Keratinocyte (primary cell): ENCODE data around the gene PTPRT. TPM values are rescaled to one million over a fixed set of nuclear protein-coding genes. Genes with fewer than 3 reads are reported as not detected.

Source experiments
- DNase-seq: peaks from one replicate; pipeline ENCODE4 v3.0.0-alpha.2; 2011; ENCODE audit warnings: low read depth, missing footprints, low spot score
- FAIRE-seq: peaks from 2 replicates; lab custom pipeline; 2011; peaks lifted over from hg19 to GRCh38; lab: Jason Lieb, UNC
- H2AFZ ChIP-seq: 2 replicates; pipeline ENCODE4 v1.6.0; 2012; ENCODE audit warnings: low read length, control low read depth, inconsistent platforms; ENCODE audit not compliant: control insufficient read depth
- H3K27ac ChIP-seq: 2 replicates; pipeline ENCODE4 v1.5.1; 2011; ENCODE audit warnings: low read length; ENCODE audit not compliant: control insufficient read depth, insufficient read depth
- H3K27me3 ChIP-seq: 3 replicates; pipeline ENCODE4 v1.6.0; 2011; ENCODE audit warnings: low read length; ENCODE audit not compliant: control insufficient read depth, insufficient read depth; ENCODE audit errors: extremely low read depth
- H3K36me3 ChIP-seq, 2 experiments: 2 replicates in 1 of 2; 3 replicates in 1 of 2; pipeline ENCODE4 v1.5.1; 2011; ENCODE audit warnings: low read length in 2 of 2, mild to moderate bottlenecking in 1 of 2; ENCODE audit not compliant: control insufficient read depth in 2 of 2, insufficient read depth in 2 of 2; ENCODE audit errors: extremely low read depth in 1 of 2
- H3K4me1 ChIP-seq: 3 replicates; pipeline ENCODE4 v1.5.1; 2011; ENCODE audit warnings: low read length; ENCODE audit not compliant: control insufficient read depth, insufficient read depth; ENCODE audit errors: extremely low read depth
- H3K4me2 ChIP-seq: 3 replicates; pipeline ENCODE4 v1.6.0; 2011; ENCODE audit warnings: low read depth, low read length; ENCODE audit not compliant: control insufficient read depth, insufficient read depth; ENCODE audit errors: extremely low read depth
- H3K4me3 ChIP-seq, 3 experiments: fragments of 200-600 bp in 1 of 3; sonication (generic) in 1 of 3; 2 replicates in 2 of 3; 3 replicates in 1 of 3; pipeline ENCODE4 v1.5.1; 2011 to 2016; ENCODE audit warnings: low read length in 3 of 3, mild to moderate bottlenecking in 3 of 3, control low read depth in 2 of 3, inconsistent platforms in 1 of 3, low read depth in 1 of 3, mixed read lengths in 1 of 3, mixed run types in 1 of 3, moderate library complexity in 1 of 3; ENCODE audit not compliant: control insufficient read depth in 2 of 3, insufficient read depth in 2 of 3; ENCODE audit errors: extremely low read depth in 1 of 3
- H3K79me2 ChIP-seq: 2 replicates; pipeline ENCODE4 v1.6.0; 2012; ENCODE audit warnings: low read length; ENCODE audit not compliant: control insufficient read depth, insufficient read depth
- H3K9ac ChIP-seq: 3 replicates; pipeline ENCODE4 v1.6.0; 2011; ENCODE audit warnings: low read length; ENCODE audit not compliant: control insufficient read depth, insufficient read depth; ENCODE audit errors: extremely low read depth
- H3K9me1 ChIP-seq: 3 replicates; pipeline ENCODE4 v1.6.0; 2011; ENCODE audit warnings: low read length; ENCODE audit not compliant: control insufficient read depth, insufficient read depth; ENCODE audit errors: extremely low read depth
- H3K9me3 ChIP-seq: 2 replicates; pipeline ENCODE4 v1.5.1; 2012; ENCODE audit warnings: low read depth, low read length; ENCODE audit not compliant: control insufficient read depth
- H4K20me1 ChIP-seq: 3 replicates; pipeline ENCODE4 v1.6.0; 2011; ENCODE audit warnings: low read length; ENCODE audit not compliant: control insufficient read depth, insufficient read depth; ENCODE audit errors: extremely low read depth
- CTCF ChIP-seq, 3 experiments: IDR thresholded peaks in 1 of 3; conservative IDR thresholded peaks in 1 of 3; optimal IDR thresholded peaks in 1 of 3; 2 replicates in 2 of 3; 3 replicates in 1 of 3; pipeline versions ENCODE3 to v1.5.1; 2011; ENCODE audit warnings: low read length in 3 of 3, mild to moderate bottlenecking in 3 of 3, moderate library complexity in 2 of 3, control low read depth in 1 of 3, inconsistent platforms in 1 of 3; ENCODE audit not compliant: insufficient read depth in 2 of 3; ENCODE audit errors: extremely low read depth in 1 of 3
- EZH2 ChIP-seq: IDR thresholded peaks from one replicate; pipeline ENCODE4 v1.6.1; 2012; ENCODE audit warnings: inconsistent platforms, mild to moderate bottlenecking, low read length, moderate library complexity
- dilution Hi-C: fragments of 300-500 bp; cut with MboI; formaldehyde crosslinking; loops from one replicate; pipeline ENCODE4 v1.7.0; 2020; ENCODE audit warnings: low sequenced_read_pairs; ENCODE audit not compliant: extremely low pct_ligation_motif_present
- polyA plus RNA-seq, 5 experiments: library from polyadenylated mRNA; depleted of rRNA in 3 of 5; stranded (reverse) in 3 of 5; stranded (forward) in 1 of 5; unstranded in 1 of 5; fragments of >200 nt; gene quantifications; 1 replicate in 1 of 5; 2 replicates in 3 of 5; 3 replicates in 1 of 5; pipeline versions ENCODE4 v1.2.1 to v1.2.3, GENCODE V29; 2011 to 2012; ENCODE audit warnings: missing spikeins in 2 of 5, low read depth in 1 of 5, low replicate concordance in 1 of 5

PTPRT gene
- polyA plus RNA-seq, 1 donor (not counting 4 experiments of a cell fraction or from before 2014, with no cell fraction given), result not detected

- no peak overlapping the region for H2AFZ ChIP-seq
- no peak overlapping the region for H3K9ac ChIP-seq
- DNase-seq (no peak), FAIRE-seq (no peak)
- H3K27me3 ChIP-seq, result no peaks in the 10 kb centered on the region
- H4K20me1 ChIP-seq, result no peaks in the 10 kb centered on the region
- dilution Hi-C loops, result no loop called here
- H3K36me3 ChIP-seq, result no peaks in the 10 kb centered on the region
- H3K9me1 ChIP-seq, result no peaks in the 10 kb centered on the region
- H3K79me2 ChIP-seq, result no peaks in the 10 kb centered on the region
- H3K9me3 ChIP-seq, result no peaks in the 10 kb centered on the region
- no peak for TF ChIP-seq EZH2
- no peak for TF ChIP-seq CTCF (optimal IDR thresholded peaks at IDR 0.05 in 1 of 3, IDR thresholded peaks at IDR 0.05 in 1 of 3, conservative IDR thresholded peaks at IDR 0.05 in 1 of 3; ENCODE audit: extremely low read depth in 1 of 3, insufficient read depth in 2 of 3, low read length in 3 of 3)
- no peaks in the 10 kb centered on the region for H3K4me1 ChIP-seq
- no peak overlapping the region for H3K4me3 ChIP-seq
- H3K4me2 ChIP-seq, result no peak overlapping the region
- H3K27ac ChIP-seq, result no peak overlapping the region
Measured at GRCh38 chr20:42152575-42152974, 1037.1 kb downstream of the PTPRT start.

- Histone ChIP-seq H4K20me1 (no peaks in the 10 kb centered on the region), H3K27me3 (no peaks in the 10 kb centered on the region), H3K9me1 (no peaks in the 10 kb centered on the region), H3K36me3 (no peaks in the 10 kb centered on the region), H3K27ac (no peak overlapping the region), H3K4me1 (no peaks in the 10 kb centered on the region), H2AFZ (no peak overlapping the region), H3K4me2 (no peak overlapping the region), H3K4me3 (no peak overlapping the region), H3K9ac (no peak overlapping the region), H3K9me3 (no peaks in the 10 kb centered on the region), H3K79me2 (no peaks in the 10 kb centered on the region)
- dilution Hi-C loops, result no loop called here
- DNase-seq, result no peak
- no peak for FAIRE-seq
- TF ChIP-seq EZH2, result no peak
- TF ChIP-seq CTCF (optimal IDR thresholded peaks at IDR 0.05 in 1 of 3, IDR thresholded peaks at IDR 0.05 in 1 of 3, conservative IDR thresholded peaks at IDR 0.05 in 1 of 3; ENCODE audit: extremely low read depth in 1 of 3, insufficient read depth in 2 of 3, low read length in 3 of 3), result no peak
Measured at GRCh38 chr20:42150230-42150629, 1039.5 kb downstream of the PTPRT start.
